CD4-positive, alpha-beta T cell treated with Interferon gamma for 1 hour (primary cell): Measurements from ENCODE around the gene PRKCSH.

ENCODE experiments used
- DNase-seq: peaks from one replicate; pipeline ENCODE4 v3.0.0-alpha.2; 2020

PRKCSH gene

GRCh38 chr19:11479090-11479897 lies 43.9 kb downstream of the PRKCSH start:
- no peak for DNase-seq

- no peak for DNase-seq
Measured at GRCh38 chr19:11479898-11480714, 44.7 kb downstream of the PRKCSH start.

GRCh38 chr19:11480715-11481533 lies 45.5 kb downstream of the PRKCSH start, which contains the start of gene ELAVL3:
Gene ELAVL3, minus strand, starts transcription at chr19:11481046. Its CDS starts 438 bp downstream, at chr19:11480608.
- DNase-seq, result no peak

GRCh38 chr19:11481534-11482383 lies 46.3 kb downstream of the PRKCSH start:
- DNase-seq, result peak; percentile 67

GRCh38 chr19:11482384-11483050 lies 47.1 kb downstream of the PRKCSH start:
- peak; percentile 84 for DNase-seq

GRCh38 chr19:11483366-11484111 lies 48.1 kb downstream of the PRKCSH start:
- no peak for DNase-seq

GRCh38 chr19:11485245-11485837 lies 49.9 kb downstream of the PRKCSH start:
- no peak for DNase-seq

- no peak for DNase-seq
Measured at GRCh38 chr19:11486661-11487503, 51.4 kb downstream of the PRKCSH start.

GRCh38 chr19:11489378-11489777 lies 53.9 kb downstream of the PRKCSH start:
- no peak for DNase-seq

GRCh38 chr19:11494634-11495285 lies 59.3 kb downstream of the PRKCSH start:
- no peak for DNase-seq

GRCh38 chr19:11495481-11495880 lies 60.0 kb downstream of the PRKCSH start:
- DNase-seq, result no peak

GRCh38 chr19:11495885-11496284 lies 60.5 kb downstream of the PRKCSH start:
- DNase-seq, result no peak

- peak; percentile 52 for DNase-seq
Measured at GRCh38 chr19:11496391-11497163, 61.1 kb downstream of the PRKCSH start.

GRCh38 chr19:11499220-11499726 lies 63.8 kb downstream of the PRKCSH start:
- no peak for DNase-seq

GRCh38 chr19:11499890-11500420 lies 64.5 kb downstream of the PRKCSH start:
- DNase-seq, result no peak
